Measurements from ENCODE around the gene GSTA2.

DNA sequence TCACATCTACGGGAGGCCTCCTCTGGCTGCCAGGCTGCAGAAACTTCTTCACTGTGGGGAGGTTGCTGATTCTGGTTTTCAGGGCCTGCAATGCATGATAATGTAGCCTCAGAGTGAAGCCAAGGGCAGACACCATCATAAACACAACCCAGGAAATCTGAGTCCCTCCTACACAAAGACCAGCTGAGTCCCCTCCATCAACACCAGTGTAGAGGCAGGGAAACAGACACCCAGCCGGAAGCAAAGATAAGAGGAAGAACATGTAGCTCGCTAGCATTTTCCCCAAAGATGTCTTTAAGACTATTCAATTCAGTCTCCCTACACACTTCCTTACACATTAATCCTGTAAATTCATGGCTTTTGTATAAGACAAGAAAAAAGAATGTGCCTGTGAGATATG is 23.6 kb downstream of the GSTA2 start:
- no peak for TF ChIP-seq CTCF (IDR thresholded peaks at IDR 0.05; ENCODE audit: insufficient read depth, low read length, poor library complexity, severe bottlenecking)
- no peak for TF ChIP-seq EZH2phosphoT487 (conservative IDR thresholded peaks at IDR 0.05; ENCODE audit: low read length)
